Erythroblast (primary cell): ENCODE data around the gene IMMP2L.

ENCODE experiments used
- GATA1 ChIP-seq: IDR thresholded peaks from 2 replicates; pipeline ENCODE4 v1.6.1; 2011; ENCODE audit warnings: low read depth, mild to moderate bottlenecking, control low read depth, low read length, moderate library complexity
- POLR2A ChIP-seq: IDR thresholded peaks from 2 replicates; pipeline ENCODE4 v1.6.1; 2011; ENCODE audit warnings: mild to moderate bottlenecking, low read length

DNA sequence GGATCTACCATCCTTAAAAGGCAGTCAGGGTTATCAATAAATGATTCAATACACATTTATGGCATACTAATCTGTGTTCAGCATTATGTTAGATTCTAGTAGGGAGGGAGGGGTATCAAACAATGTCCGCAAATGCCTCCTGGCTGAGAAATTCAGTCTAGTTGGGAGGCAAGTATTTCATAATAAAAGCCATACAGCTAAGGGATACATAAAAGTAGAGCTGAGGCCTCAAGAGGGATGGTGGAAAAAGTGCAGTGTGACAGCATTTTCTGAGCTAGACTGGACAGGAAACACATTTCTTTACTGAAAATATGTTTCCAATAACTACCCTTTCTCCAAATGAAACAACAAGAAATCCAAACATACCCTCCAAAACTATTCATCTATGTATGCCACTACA is 624.1 kb downstream of the IMMP2L start:
- TF ChIP-seq POLR2A (no peak), GATA1 (no peak)
